PC-3 (cell line): Measurements from ENCODE around the gene SLC41A3.

ENCODE experiments used
- CTCF ChIP-seq: fragments of 300-600 bp; sonication (generic); conservative IDR thresholded peaks from 2 replicates; pipeline ENCODE4 v1.5.1; 2017; ENCODE audit warnings: antibody characterized with exemption, low read depth, mild to moderate bottlenecking, low read length
- EZH2 ChIP-seq: fragments of 300-600 bp; sonication (generic); IDR thresholded peaks from one replicate; pipeline ENCODE4 v1.6.1; 2017; ENCODE audit warnings: antibody characterized with exemption, mild to moderate bottlenecking, low read length; ENCODE audit not compliant: unreplicated experiment
- EZH2phosphoT487 ChIP-seq: fragments of 300-600 bp; sonication (generic); IDR thresholded peaks from 2 replicates; pipeline ENCODE4 v1.6.1; 2018; ENCODE audit warnings: mild to moderate bottlenecking, antibody characterized with exemption, low read length, borderline replicate concordance

- TF ChIP-seq CTCF (no peak), EZH2 (no peak), EZH2phosphoT487 (no peak)
Observed at GRCh38 chr3:126125781-126126251, 41.9 kb upstream of the SLC41A3 start.
